Retina (tissue), 1 donor: ENCODE data around the gene ZMYM2.
"Not testable (repeated sequence)": the region's sequence is repeated elsewhere in the genome, so short reads cannot be mapped to it uniquely, and the experiment has no call there.

Source experiments
- DNase-seq: peaks from one replicate; pipeline ENCODE4 v3.0.0-alpha.2; 2016

The ZMYM2 gene

DNA sequence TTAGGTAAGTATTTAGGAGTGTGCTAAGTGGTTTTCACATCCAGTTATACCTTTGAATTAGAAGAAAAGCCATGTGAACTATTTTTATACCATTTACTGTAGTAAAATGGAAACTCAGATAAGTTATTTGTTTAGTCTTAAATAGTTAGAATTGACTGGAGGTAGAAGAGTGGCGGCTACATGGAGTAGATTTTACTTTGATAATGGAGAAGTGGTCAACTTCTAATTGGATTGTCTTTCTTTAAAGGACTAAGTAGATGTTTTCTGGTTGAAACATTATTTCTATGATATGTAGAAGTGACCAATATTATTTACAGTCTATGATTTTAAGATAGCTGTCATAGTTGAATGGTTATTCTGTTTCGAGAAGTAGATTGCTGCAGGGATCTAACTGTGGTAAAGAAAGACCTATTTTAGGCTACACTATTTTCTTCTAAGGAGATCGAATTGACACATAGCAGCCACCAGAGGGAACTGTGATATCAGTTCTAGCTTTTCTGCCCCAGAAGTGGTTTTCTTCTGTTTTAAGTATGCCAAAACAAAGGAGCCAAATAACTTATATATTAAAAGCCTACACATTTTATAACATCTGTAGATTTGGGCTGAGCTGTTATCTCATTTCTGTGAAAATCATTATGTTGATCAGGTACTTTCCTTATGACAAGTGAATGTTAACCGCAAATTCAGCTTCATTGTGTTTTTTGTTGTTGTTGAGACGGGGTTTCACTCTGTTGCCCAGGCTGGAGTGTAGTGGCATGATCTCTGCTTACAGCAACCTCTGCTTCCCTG lies 26.1 kb downstream of the ZMYM2 start:
- DNase-seq = no peak

GRCh38 chr13:19985219-19985556 lies 26.7 kb downstream of the ZMYM2 start:
- no peak for DNase-seq

DNA sequence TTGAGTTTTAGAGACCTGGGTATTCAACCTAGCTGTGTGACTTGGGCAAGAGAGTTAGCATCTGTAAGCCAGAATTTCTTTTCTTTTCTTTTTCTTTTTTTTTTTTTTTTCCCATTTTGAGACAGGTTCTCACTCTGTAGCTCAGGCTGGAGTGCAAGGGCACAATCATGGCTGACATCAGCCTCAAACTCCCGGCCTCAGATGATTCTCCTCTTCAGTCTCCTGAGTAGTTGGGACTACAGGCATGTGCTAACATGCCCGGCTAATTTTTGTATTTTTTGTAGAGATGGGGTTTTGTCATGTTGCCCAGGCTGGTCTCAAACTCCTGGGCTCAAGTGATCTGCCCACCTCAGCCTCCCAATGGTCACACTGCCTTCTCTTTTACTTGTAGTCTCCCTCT lies 33.0 kb downstream of the ZMYM2 start:
- no peak for DNase-seq

- no peak for DNase-seq
Measured at GRCh38 chr13:19993024-19993423, 34.5 kb downstream of the ZMYM2 start.

DNA sequence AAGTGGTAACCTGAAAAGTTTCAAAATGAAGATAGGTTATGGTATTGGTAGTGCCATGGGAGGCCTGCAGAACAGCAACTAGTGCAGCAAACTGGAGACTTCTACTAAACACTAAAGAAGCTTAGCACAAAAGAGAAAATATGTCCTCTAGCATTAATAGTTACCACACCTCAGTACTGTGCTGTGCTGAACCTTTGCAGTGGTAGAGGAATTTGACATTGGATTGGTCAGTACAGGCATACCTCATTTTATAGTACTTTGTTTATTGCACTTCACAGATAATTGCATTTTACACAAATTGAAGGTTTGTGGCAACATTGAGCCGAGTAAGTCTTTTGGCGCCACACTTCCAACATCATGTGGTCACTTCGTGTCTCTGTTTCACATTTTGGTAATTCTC lies 40.4 kb downstream of the ZMYM2 start:
- no peak for DNase-seq

- DNase-seq = no peak
Measured at GRCh38 chr13:20000062-20000552, 41.6 kb downstream of the ZMYM2 start.

DNA sequence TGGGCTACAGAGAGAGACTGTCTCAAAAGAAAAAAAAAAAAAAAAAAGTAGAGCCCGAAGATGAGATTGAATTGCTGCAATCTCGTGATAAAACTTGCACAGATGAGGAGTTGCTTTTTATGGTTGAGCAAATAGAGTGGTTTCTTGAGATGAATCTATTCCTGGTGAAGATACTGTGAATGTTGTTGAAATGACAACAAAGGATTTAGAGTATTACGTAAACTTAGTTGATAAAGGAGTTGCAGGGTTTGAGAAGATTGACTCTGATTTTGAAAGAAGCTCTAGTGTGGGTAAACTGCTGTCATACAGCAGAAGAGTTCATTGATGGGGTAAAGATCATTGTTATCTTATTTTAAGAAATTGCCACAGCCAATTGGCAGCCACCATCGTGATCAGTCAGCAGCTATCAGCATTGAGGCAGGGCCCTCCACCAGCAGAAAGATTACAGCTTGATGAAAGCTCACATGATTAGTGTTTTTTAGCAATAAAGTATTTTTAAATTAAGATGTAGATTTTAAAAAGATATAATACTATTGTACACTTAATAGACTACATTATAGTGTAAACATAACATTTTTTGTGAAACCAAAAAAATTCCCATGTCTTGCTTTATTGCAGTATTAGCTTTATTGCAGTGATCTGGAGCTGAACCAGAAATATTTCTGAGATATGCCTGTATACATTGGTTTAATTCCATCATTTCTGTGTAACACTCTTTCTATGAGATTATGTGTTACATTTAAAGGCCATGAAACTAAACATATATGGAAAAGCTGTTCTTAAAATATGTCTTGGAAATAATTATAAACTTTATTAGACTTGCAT lies 43.1 kb downstream of the ZMYM2 start:
- DNase-seq = no peak

GRCh38 chr13:20002787-20003186 lies 44.3 kb downstream of the ZMYM2 start:
- DNase-seq = no peak

DNA sequence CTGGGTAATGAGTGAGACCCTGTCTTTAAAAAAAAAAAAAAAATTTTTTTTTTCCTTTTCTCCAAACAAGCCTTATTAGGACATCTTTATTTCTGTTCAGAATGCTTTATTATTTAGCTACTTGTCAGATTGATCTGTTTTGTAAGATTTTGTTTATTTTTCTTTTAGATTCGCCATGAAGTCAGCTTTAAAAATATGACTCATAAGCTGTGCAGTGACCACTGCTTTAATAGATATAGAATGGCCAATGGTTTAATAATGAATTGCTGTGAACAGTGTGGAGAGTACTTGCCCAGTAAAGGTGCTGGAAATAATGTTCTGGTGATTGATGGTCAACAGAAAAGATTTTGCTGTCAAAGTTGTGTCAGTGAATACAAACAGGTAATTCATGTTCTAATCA lies 47.7 kb downstream of the ZMYM2 start:
- DNase-seq = no peak

GRCh38 chr13:20015763-20016162 lies 57.2 kb downstream of the ZMYM2 start:
- DNase-seq = no peak

GRCh38 chr13:20016649-20017364 lies 58.3 kb downstream of the ZMYM2 start:
- no peak for DNase-seq

DNA sequence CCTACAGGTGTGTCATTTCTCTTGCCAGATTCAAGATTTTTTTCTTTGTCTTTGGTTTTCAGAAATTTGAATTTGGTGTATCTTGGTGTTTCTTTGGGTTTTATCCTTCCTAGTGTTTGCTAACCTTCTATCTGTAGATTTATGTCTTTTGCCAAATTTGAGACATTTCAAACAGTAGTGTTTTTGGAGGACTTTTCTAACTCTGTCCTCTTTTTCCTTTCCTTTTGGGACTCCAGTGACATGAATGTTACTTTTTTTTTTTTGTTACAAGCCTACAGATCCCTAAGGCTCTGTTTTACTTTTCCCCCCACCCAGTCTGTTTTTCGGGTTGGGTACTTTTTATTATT lies 58.8 kb downstream of the ZMYM2 start:
- DNase-seq = no peak

DNA sequence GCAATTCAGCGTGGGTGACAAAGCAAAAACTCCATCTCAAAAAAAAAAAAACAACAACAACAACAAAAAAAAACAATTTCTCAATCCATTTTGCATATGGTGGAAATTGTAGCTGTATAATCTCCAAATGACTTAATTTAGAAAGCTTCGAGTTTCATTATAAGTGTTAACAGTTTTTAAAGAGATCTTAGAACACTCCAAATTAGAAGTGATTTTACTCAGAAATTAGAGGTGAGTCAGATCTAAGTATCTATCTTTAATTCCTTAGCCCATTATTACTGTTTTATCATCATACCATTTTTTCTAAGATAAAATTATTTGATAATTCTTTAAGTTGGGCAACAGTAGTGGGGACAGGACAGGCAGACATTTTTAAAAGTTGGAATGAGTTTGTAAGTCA lies 60.5 kb downstream of the ZMYM2 start:
- no peak for DNase-seq

GRCh38 chr13:20024702-20025101 lies 66.2 kb downstream of the ZMYM2 start:
- DNase-seq = no peak

DNA sequence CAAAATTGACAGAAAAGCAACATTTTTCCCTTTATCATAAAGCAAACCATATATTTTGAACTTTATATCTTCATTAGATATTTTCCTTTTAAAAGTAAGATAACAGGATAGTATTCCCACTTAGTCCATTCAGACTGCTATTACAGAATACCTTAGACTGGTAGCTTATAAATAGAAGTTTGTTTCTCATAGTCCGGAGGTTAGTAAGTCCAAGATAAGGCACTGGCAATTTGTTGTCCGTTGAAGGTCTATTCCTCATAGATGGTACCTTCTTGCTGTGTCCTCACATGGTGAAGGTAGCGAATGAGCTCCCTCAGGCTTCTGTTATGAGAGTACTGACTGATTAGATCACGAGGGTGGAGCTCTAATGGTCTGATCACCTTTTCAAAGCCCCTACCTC lies 70.4 kb downstream of the ZMYM2 start:
- DNase-seq = no peak

DNA sequence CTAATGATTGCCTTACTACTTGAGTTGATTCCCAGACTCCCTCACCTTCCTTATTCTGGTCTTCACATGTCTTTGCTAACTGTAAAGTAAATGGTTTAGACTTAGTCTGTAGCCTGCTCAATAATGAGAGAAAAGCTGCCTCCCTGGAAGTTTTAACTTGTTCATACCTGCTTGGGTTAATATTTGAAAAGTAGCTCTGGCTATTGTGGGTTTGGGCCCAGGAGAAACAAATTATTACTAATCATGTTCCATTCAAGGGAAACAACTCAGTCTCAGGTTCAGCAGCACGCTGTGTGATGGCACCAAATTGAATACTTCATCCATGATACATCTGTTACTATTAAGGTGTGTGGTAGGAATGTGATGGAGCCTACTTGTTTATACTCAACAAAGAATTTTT lies 75.0 kb downstream of the ZMYM2 start:
- no peak for DNase-seq

- DNase-seq = no peak
Measured at GRCh38 chr13:20035130-20035529, 76.6 kb downstream of the ZMYM2 start.

DNA sequence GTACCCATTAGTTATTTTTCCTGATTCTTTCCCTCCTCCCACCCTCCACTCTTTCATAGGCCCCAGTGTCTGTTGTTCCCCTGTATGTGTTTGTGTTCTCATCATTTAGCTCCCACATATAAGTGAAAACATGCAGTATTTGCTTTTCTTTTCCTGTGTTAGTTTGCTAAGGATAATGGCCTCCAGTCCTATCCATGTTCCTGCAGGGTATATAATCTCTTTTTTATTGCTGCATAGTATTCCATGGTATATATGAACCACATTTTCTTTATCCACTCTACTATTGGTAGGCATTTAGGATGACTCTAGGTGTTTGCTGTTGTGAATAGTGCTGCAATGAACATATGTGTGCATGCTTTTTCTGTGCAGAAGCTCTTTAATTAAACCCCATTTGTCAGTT lies 79.4 kb downstream of the ZMYM2 start:
- DNase-seq = no peak

DNA sequence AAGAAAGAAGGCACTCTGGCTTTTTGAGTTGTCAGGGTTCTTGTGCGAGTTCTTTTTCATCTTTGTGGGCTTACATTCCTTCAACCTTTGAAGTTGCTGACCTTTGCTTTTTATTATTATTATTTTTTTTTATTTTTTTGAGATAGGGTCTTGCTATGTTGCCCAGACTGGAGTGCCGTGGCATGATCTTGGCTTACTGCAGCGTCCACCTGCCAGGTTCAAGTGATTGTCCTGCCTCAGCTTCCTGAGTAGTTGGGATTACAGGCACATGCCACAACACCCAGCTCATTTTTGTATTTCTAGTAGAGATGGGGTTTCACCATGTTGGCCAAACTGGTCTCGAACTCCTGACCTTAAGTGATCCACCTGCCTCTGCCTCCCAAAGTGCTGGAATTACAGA lies 84.1 kb downstream of the ZMYM2 start:
- DNase-seq = not testable (repeated sequence)

GRCh38 chr13:20043207-20043925 lies 84.8 kb downstream of the ZMYM2 start:
- no peak for DNase-seq

- DNase-seq = no peak
Measured at GRCh38 chr13:20044086-20044485, 85.6 kb downstream of the ZMYM2 start.

GRCh38 chr13:20045950-20046548 lies 87.5 kb downstream of the ZMYM2 start:
- no peak for DNase-seq
